HG03025 (cell line): Measurements from ENCODE around the gene IDS.
"Not testable (repeated sequence)": the region's sequence is repeated elsewhere in the genome, so short reads cannot be mapped to it uniquely, and the experiment has no call there.

Source experiments
- ATAC-seq: cut with Tn5 transposase; IDR thresholded peaks from one replicate; pipeline ENCODE4 v1.9.1; 2021; ENCODE audit warnings: mild to moderate bottlenecking, moderate library complexity; ENCODE audit not compliant: unreplicated experiment, low FRiP score

Gene IDS, protein sequence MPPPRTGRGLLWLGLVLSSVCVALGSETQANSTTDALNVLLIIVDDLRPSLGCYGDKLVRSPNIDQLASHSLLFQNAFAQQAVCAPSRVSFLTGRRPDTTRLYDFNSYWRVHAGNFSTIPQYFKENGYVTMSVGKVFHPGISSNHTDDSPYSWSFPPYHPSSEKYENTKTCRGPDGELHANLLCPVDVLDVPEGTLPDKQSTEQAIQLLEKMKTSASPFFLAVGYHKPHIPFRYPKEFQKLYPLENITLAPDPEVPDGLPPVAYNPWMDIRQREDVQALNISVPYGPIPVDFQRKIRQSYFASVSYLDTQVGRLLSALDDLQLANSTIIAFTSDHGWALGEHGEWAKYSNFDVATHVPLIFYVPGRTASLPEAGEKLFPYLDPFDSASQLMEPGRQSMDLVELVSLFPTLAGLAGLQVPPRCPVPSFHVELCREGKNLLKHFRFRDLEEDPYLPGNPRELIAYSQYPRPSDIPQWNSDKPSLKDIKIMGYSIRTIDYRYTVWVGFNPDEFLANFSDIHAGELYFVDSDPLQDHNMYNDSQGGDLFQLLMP

DNA sequence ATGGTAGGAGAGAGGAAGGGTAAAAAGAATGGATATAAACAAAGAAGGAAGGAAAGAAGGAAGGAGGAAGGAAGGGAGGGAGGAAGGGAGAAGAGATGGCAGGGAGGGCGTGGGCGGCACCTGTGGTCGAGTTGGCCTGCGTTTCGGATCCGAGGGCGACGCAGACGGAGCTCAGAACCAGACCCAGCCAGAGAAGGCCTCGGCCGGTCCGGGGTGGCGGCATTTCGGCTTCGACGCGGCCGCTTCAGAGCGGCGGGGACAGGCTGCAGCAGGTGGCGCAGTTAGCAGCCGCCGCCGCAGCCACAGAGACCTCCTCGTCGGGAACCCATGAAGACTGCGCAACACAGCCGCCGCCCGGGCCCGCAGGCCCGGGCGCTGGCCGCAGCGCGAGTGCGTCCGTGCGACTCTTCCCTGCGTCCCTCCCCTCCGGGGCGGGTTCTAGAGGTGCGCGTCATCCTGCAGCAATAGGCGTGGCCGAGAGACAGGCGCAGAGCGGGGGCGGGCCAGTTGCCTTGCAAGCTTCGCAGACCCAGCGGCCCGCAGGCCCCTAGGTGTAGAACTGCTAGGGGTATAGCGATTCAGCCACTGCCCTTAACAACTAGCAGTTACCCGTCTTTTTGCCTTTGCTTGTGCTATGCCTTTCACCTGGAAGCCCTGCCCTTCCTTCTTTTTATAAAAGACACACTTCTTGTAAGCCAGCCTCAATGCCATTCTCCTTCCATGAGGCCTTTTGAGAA, at the start of gene IDS:
Gene IDS, minus strand, starts transcription at position 392 of the 737 bp plus-strand sequence. Its CDS starts 169 bp downstream, at position 223.
- peak; percentile 63 for ATAC-seq

DNA sequence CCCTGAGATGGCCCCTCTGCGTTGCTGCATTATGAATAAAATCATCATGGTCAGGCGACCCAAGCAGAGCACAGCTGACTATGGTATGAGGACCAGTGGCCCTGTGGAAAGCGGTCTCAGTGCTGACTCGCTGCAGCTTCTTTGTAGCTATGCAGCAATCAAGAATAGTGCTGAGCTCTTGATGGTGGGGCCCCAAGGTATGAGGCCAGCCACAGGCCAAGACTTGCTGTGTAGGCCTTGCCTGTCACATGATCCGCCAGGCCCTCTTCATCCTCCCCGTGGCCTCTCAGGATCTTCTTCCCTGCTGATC, 46.8 kb upstream of the IDS start:
- ATAC-seq = not testable (repeated sequence)

DNA sequence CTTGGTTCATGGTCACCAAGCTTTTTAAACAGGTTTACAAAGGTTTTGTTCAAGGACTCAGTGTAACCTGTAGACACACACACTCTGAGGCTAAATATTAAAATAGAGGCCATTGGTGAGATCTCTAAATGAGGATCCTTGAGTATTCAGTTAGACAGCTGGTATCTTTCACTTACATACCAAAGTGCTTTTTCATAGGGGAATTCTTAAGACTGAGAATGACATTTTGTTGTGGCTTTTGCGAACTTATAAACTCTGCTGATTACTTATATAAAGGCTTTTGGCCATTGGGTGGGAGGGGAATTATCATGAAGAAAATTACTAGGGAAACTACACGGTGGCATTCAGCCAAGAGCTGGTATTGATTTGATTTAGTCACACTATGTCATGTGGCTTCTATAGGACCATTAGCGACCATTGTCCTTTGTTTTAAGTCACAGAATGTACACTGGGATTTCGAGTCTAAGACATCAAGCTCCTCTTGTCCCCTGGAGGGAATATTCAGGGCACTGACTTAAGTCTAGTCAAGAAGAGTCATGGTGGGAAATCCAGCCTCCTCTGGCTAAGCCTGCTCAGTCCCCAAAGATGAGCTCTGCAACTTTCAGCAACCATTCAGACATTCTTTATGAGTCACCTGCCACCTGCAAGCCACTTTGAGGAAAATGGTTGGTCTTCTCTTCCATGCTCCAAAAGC, 46.3 kb upstream of the IDS start:
- not testable (repeated sequence) for ATAC-seq

DNA sequence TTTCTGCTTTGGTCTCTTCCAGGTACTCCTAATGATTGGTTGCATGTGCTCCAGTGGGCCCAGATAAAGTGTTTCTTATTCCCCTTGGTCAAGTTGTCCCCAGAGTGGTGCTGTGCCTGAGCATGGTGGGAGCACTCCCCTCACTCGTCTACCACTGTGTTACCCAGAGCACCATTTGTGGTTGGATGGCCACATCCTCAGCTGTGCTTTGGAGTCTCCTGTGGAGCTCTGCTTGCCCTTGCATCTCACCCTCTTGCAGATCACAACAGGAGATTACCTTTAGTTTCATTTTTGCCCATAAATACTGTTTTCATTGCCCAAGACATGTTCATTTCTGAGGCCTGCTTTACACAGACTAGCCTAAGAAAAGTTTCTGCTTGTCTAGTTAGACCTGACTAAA, 45.3 kb upstream of the IDS start:
- ATAC-seq = not testable (repeated sequence)

DNA sequence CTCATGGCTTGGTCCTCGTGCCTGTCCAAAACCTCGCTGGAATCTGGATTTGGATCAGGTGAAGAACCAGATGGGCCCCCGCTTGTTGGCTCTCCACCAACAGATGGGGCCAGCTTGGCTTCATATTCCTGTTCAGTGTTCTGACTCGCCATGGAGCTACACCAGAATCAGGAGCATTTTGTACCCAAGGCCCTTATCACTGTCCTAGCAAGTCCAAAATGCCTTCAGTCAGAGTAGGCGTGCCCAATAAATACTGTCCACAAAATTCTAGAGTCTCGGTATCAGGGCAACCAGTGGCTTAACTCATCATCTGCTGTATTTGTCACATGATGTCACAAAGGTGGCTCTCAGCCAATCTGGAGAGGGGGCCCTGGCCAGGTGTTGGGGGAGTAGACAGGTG, 44.6 kb upstream of the IDS start, which contains the start of gene HSFX3:
Gene HSFX3, minus strand, starts transcription at position 224 of the 400 bp plus-strand sequence. Its CDS starts 72 bp downstream, at position 152.
- not testable (repeated sequence) for ATAC-seq

DNA sequence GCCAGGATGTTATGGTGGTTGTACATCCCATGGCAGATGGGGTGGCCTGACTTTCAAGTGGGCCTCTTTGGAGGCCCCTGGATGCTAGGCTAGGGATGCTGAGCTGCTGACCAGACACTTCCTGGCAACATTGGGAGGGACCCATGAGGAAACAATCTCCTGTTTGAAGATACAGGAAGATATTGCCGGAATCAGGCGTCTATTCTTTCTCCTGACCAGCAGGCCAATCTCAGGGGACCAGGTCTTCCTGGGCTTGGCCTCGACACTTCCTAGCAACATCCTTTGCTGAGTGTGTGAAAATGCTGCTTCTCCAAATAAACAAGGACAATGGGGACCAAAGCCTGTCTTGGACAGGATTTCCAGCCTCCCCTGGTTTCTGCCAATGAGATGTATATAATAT, 42.7 kb upstream of the IDS start:
- ATAC-seq = not testable (repeated sequence)

DNA sequence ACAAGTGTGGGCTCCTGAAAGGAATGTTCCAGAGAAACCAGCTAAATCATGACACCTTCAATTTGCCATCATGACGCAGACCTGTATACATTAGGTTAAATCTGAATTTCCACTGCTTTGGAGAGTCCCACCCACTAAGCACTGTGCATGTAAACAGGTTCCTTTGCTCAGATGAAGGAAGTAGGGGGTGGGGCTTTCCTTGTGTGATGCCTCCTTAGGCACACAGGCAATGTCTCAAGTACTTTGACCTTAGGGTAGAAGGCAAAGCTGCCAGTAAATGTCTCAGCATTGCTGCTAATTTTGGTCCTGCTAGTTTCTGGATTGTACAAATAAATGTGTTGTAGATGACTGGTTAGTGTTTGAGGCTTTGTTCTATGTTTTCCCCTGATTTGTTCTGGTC, 41.9 kb upstream of the IDS start:
- ATAC-seq = not testable (repeated sequence)

DNA sequence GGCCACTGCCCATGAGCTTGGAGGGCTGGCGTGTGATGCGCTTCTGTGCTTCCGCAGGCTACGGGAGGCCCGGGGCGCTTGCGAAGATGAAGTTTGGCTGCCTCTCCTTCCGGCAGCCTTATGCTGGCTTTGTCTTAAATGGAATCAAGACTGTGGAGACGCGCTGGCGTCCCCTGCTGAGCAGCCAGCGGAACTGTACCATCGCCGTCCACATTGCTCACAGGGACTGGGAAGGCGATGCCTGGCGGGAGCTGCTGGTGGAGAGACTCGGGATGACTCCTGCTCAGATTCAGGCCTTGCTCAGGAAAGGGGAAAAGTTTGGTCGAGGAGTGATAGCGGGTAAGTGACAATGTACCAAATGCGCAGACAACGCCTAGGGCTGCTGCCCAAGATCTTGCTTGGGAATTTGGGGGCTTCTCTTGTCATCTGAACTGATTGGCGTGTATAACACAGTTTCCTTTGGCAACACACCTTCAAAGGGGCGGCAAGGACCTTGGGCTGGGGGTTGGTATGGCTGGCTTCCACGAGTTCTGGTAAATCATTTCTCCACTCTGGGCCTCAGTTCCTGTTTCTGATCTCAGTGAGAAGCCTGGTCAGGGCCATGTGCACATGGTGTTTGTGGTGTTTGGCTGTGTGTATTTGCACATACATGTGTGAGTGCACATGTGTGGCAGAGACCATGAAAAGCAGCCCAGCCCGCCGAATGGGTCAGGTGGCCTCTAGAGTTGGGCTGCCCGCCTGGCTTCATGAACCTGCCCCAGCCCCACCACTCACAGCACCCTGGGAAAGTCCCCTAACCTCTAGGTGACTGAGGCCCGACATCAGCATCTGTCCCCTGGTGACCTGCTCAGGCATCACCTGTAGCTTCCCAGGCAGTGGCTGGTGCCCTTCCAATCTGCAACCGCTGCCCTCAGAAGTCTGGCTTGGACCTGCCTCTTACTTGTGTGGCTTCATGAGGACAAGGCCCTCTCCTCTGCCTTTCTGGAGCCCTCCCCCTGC, 40.7 kb upstream of the IDS start:
- ATAC-seq = not testable (repeated sequence)

DNA sequence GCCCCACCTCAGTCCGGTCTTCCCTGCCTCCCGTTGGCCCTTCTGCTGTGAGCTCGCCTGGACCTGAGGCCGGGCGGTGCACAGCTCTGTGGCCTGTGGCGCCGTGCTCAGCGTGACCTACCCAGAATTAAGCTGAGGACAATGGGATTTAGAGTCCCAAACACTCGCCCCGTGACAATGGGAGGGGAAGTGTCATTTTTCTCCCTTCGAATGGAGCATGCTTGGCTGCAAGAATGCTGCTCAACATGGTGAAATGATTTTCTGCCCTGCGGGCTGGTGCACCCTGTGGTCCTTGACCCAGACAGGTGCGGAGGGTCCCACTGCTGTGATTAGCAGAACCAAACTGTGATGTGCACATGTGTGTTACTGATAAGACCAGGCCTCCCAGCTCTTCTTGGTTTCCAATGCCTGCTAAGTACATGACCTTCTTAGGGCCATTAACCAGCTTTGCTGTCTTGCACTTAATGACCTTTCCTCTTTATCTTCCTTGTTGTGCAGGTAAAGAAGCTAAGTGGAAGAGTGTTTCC, 36.5 kb upstream of the IDS start:
- no peak for ATAC-seq

DNA sequence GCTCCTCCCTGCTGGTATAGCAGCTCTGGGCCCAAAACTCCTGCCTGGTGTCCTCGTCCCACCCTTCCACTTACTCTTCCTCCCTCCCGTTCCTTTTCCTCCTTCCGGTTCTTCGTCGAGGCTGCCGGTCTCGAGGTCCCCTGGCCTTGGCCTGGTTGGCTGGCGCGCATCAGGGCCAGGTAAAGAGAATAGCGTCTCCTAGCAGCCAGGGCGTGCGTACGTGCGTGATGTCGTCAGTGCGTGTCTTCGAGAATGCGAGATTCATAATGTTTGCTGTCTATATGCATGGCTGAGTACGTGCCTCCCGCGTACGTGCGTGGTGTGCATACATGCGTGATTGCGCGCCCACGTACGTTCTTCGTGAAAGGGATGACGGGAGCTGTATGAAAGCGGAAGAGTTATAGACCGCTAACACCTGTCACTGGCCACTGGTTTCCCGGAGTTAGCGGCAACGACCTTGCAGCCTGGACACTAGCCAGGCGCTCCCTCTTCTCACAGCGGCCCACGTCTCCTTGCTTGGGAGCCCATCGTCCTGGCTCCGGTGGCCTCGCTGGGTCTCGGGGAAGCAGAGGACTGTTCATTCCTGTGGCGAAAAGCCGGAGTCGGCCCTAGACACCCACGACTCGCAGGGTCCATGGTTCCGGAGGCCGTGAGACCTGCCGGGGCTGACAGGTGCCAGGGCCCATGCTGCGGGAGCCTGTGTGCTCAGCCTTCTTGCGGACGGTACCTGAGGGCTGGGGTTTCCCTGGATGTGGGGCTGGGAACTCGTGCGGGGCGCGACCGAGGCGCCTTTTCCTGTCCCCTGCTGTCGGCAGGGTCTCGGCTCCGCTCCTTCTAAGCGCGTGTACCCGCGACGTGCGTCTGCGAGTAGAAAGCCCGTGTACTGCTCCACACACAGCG, 35.8 kb upstream of the IDS start, which contains the start of gene EOLA1:
Gene EOLA1, plus strand, starts transcription at position 392 of the 900 bp plus-strand sequence. CDS start 4,619 bp downstream, outside the sequence.
- ATAC-seq = peak; percentile 81

DNA sequence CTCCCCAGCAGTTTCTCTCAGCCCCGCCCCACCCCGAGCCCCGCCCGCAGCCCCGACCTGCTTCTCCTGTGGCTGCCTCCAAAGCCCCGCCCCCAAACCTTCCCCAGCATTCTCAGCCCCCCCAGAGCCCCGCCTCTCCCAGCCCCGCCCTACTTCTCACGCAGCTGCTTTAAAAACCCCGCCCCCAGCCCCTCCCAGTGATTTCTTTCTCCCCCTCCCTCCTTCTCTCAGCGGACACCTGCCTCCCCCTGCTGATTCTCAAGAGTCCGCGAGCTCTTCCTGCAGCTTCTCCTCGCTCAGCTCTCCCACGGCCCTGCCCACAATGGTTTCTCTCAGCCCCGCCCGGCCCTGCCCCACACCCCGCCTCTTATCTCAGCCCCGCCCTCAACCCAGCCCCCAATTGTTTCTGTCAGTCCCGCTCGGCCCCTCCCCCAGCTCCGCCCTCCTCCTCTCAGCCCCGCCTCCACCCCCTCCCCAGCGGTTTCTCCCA, 35.1 kb upstream of the IDS start:
- no peak for ATAC-seq

DNA sequence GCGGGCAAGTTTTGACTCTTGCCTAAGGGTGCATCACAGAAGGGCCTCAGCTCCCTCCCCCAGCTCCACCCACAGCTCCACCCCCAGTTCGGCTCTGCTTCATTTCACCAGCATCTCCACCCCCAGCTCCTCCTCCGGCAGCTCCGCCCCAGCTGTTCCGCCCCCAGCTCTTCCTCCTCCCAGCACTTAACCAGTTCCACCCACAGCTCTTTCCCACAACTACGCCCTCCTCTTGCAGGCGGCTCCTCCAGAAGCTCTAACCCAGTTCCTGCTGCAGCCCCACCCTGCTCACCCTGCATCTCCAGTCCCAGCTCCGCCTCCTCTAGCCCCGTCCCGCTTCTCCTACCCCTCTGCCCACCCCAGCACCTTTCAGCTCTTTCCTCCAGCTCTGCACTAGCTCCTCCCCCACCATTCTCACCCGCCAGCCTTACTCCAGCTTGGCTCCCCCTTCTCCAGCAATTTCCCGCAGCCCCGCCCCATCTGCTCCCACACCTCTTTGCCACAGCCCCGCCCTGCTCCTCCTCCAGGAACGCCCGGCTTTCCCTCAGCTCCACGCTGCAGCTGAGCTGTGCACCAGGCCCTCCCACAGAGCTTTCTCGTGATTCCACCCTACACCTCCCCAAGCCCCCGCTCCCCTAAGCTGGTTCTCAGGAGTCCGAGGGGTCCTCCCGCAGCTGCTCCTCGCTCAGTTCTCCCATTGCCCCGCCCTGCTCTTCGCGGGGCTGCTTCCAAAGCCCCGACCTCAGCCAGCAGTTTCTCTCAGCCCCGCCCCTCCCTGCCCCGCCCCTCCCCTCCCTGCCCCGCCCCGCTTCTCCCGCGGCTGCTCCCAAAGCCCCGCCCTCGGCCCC, 34.4 kb upstream of the IDS start:
- peak; percentile 34 for ATAC-seq

DNA sequence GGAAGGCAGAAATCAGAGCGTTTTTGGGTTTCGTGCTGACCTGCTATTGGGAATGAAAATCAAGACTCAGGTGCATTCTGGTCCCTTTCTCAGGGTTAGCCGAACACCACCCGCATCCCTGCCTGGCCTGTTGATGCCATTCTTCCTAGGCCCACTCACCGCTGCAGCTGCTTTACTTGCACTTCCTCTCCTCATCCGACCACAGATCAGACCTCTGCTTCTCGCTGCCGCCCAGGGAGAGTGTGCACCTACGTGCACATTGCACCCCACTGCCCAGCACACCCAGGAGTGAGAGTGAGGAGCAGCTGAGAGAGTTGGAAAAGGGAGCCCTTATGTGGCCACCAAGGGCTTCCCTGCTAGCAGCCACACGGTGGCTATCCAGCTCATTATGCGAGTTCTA, 32.4 kb upstream of the IDS start:
- not testable (repeated sequence) for ATAC-seq

DNA sequence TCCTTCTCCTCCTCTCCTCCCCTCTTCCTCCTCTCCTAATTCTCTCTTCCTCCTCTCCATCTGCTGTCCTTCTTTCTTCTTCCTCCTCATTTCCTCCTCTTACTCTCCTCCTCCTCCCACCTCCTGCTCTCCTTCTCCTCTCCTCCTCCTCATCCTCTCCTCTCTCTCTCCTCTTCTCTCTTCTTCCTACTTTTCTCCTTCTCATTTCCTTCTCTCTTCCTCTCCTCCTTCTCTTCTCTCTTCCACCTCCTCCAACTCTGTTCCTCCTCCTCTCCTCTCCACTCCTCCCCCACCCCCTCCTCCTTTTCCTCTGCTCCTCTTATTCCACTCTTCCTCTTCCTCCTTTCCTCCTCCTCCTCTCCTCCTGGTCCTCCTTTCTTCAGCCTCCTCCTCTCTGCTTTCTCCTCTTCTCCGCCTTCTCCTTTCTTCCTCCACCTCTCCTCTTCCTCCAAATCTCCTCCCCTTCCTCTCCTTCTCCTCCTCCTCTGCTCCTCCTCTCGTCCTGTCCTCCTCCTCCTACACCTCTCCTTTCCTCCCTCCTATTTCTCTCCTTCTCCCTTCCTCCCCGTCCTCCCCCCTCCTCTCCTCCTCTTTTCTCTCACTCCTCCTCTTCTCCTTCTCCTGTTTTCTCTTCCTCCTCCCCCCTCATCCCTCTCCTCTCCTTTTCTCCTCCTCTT, 30.0 kb upstream of the IDS start:
- not testable (repeated sequence) for ATAC-seq

DNA sequence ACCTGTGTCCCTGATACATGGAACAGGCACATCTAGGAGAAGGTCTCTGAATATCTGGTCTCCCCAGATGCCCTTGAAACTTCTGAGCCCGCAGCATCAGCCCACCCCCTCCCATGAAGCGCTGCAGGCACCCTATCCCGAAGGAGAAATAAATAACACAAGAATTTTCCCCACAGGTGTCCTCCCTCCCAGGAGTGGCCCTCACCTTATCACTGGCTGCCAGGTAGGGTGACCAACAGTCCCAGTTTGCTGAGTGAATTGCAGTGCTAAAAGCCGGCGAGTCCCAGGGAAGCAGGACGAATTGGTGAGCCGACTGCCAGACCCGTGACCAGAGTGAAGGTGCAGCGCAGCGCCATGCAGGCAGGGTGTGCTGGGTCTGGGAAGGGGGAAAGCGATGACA, 28.9 kb upstream of the IDS start:
- ATAC-seq = not testable (repeated sequence)

DNA sequence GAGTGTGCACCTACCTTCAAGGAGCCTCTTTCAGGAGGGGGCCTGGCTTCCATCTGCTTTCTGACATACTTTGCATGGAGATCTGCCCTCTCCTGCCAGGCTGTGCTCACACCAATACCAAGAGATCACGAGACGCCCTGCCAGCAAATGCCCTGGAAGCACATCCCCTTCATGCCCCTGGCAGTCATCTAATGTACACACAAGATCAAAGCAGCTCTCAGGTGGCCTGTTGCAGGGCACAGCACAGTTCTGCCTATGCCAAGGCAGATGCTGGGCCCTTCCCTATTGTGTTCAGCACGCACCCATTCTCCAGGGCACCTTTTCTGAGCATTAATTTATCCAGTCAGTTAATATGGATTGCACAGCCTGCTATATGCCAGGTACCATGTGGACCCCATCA, 27.8 kb upstream of the IDS start:
- ATAC-seq = not testable (repeated sequence)

DNA sequence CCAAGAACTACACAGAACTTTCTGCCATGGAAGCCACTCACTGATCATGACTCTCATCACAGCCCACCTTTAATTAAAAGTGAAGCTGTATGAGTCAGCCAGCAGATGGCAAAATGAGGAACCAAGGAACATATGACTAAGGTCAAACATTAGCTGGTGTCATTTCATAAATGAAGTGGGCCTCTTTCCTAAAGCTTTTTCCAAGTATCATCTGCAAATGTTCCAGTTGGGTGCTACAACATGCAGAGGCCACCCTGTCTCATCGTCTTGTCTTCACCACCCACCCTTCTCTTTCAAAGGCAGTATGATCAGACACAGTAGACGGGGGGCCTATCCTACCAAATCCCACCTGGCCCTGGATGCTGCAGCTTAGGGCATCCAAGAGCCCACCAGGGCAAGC, 26.5 kb upstream of the IDS start:
- no peak for ATAC-seq
